Activated naive CD4-positive, alpha-beta T cell treated with anti-CD3 and anti-CD28 coated beads for 36 hours (primary cell): ENCODE results near the gene MACROD2. TPM values are rescaled to one million over a fixed set of nuclear protein-coding genes. Genes with fewer than 3 reads are reported as not detected.
"Not testable (repeated sequence)": the region's sequence is repeated elsewhere in the genome, so short reads cannot be mapped to it uniquely, and the experiment has no call there.

ENCODE experiments used
- CTCF ChIA-PET: fragments of 350-600 bp; sonication (Branson Sonifier 250); formaldehyde crosslinking; loops from one replicate; lab custom pipeline; 2021; ENCODE audit warnings: antibody characterized with exemption; lab: Charles Lee
- DNase-seq: peaks from one replicate; pipeline ENCODE4 v3.0.0-alpha.2; 2020
- H3K27ac Mint-ChIP-seq: one replicate; pipeline ENCODE4 v1.8.0; 2021; ENCODE audit warnings: mild to moderate bottlenecking, mixed read lengths
- H3K27me3 Mint-ChIP-seq: one replicate; pipeline ENCODE4 v1.8.0; 2021; ENCODE audit warnings: low read depth, mixed read lengths
- H3K36me3 Mint-ChIP-seq: one replicate; pipeline ENCODE4 v1.8.0; 2021; ENCODE audit warnings: low read depth, mixed read lengths
- H3K4me1 Mint-ChIP-seq: one replicate; pipeline ENCODE4 v1.8.0; 2021; ENCODE audit warnings: low read depth, mixed read lengths
- H3K4me3 Mint-ChIP-seq: one replicate; pipeline ENCODE4 v1.8.0; 2021; ENCODE audit warnings: mild to moderate bottlenecking, moderate library complexity, mixed read lengths
- H3K9me3 Mint-ChIP-seq: one replicate; pipeline ENCODE4 v1.8.0; 2021; ENCODE audit warnings: mixed read lengths
- intact Hi-C: fragments of 100-400 bp; cut with micrococcal nuclease; formaldehyde crosslinking; loops from one replicate; pipeline ENCODE4 v1.15.1; 2023
- total RNA-seq, 2 experiments: library from RNA; stranded (reverse); gene quantifications; one replicate each; pipeline ENCODE4 v1.2.3, GENCODE V29; 2021

MACROD2 gene
- total RNA-seq, 2 experiments from 2014 or later: not detected

DNA sequence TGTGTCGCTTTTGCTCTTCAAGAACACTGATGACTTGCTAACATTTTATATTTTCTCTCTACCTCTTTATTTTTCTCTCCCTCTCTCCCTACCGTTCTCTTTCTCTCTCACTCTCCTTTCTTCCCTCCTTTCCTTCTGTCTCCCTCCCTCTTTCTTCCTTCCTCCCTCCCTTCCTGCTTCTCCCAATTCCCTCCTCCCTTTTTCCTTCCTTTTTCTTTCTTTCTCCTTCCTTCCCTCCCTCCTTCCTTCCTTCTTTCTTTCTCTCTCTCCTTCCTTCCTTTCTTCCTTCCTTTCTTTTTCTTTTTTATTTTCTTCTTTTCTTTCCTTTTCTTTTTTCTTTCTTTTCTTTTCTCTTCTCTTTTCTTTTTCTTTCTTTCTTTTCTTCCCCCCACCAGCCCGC lies 1511.8 kb downstream of the MACROD2 start:
- no peaks in the 10 kb centered on the region for H3K27me3 Mint-ChIP-seq
- no peaks in the 10 kb centered on the region for H3K36me3 Mint-ChIP-seq
- no peak overlapping the region for H3K27ac Mint-ChIP-seq
- intact Hi-C loops: no loop called here
- no peak for DNase-seq
- CTCF ChIA-PET: no interaction called here
- H3K4me1 Mint-ChIP-seq: no peaks in the 10 kb centered on the region
- H3K9me3 Mint-ChIP-seq: peaks cover 5% of the 10 kb centered on the region
- no peak overlapping the region for H3K4me3 Mint-ChIP-seq

DNA sequence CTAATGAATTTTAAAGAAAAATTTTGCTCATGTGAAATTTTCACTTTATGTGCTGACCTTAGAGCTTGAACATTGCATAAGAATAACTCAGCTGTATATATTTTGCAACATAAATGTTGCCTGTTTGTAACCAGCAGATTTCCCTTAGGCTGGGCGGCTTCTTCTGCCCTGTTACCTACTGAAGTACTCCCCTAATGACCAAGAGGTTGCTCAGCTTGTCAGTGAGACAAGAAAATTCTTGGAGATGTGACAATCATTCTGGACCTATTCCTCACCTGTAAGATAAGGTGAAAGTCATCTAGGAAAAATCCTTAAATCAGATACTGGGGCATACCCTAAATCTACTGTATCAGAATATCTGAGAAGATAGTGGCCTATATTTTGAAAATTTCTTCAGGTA lies 1516.2 kb downstream of the MACROD2 start:
- H3K9me3 Mint-ChIP-seq: no peaks in the 10 kb centered on the region
- intact Hi-C loops: no loop called here
- CTCF ChIA-PET: no interaction called here
- H3K4me1 Mint-ChIP-seq: no peaks in the 10 kb centered on the region
- H3K36me3 Mint-ChIP-seq: no peaks in the 10 kb centered on the region
- no peak overlapping the region for H3K4me3 Mint-ChIP-seq
- H3K27me3 Mint-ChIP-seq: no peaks in the 10 kb centered on the region
- no peak overlapping the region for H3K27ac Mint-ChIP-seq
- no peak for DNase-seq

DNA sequence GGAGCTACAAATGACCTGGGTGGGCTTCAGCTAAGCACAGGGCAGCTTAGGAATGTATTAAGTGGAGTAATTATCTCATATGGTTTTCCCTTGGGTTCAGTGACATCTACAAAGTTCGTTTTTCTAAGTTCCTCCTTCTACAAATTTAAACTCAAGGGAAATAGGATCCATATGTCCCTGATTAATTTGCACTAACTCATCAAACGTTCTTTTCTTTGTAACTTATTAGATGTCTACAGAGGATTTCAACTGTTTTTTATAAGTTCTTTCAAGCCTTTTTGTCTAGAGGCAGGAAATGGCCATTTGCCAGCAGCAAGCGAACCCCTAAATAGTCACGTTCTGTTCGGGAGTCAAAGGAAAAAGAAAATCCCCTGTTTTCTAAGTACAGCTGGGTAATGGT lies 1517.6 kb downstream of the MACROD2 start:
- H3K9me3 Mint-ChIP-seq: no peaks in the 10 kb centered on the region
- intact Hi-C loops: no loop called here
- no peak overlapping the region for H3K27ac Mint-ChIP-seq
- no peak overlapping the region for H3K4me3 Mint-ChIP-seq
- CTCF ChIA-PET: no interaction called here
- no peak for DNase-seq
- H3K36me3 Mint-ChIP-seq: no peaks in the 10 kb centered on the region
- H3K4me1 Mint-ChIP-seq: no peaks in the 10 kb centered on the region
- H3K27me3 Mint-ChIP-seq: no peaks in the 10 kb centered on the region

DNA sequence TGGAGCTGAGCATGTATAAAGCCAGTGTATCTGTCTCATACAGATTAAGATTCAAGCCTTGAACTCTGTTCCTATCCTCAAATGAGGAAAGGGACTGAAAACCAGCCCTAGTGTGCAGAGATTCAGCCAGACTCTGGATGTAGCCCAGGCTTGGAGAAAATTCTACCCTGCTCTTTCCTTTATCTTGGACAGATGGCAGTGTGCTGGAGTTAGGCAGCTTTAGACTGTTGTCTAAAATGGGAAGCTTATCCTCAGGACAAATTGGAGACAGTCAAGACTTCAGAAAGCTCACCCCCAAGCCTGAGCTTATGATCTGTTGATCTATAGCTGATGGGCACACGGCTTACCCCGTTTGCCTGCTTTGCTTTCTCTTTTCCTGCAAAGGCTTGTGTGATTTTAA lies 1520.4 kb downstream of the MACROD2 start:
- no peak overlapping the region for H3K4me3 Mint-ChIP-seq
- no peaks in the 10 kb centered on the region for H3K27me3 Mint-ChIP-seq
- CTCF ChIA-PET: no interaction called here
- DNase-seq: no peak
- no peaks in the 10 kb centered on the region for H3K36me3 Mint-ChIP-seq
- peaks cover 3% of the 10 kb centered on the region for H3K9me3 Mint-ChIP-seq
- intact Hi-C loops: no loop called here
- H3K27ac Mint-ChIP-seq: no peak overlapping the region
- H3K4me1 Mint-ChIP-seq: no peaks in the 10 kb centered on the region

DNA sequence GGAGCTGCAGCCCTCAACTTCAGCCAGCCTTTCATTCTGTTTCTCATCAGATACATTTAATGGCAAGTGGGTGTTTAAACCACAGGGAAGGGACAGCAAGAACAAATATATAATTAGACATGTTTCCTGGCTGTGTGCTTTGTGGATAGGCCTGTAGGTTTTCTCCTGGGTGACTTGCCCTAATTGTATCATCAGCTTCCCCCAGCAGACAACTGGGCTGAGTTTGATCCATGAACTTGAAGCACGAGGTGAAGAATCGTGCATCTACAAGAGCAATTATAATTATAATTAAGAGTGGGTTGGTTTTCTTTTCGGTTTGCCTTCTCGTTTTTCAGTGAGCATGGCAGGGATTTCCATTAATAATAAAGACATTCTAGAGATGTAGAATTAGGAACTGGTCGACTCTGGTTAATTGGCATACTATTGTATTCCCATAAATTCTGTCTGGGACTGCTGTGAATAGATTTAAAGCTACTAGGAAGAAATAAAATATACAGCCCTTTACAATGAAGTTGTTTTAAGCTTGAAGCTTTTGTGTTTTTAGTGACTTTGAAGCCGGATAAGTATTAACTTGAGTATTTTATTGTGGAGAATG lies 1525.7 kb downstream of the MACROD2 start:
- intact Hi-C loops: no loop called here
- H3K27ac Mint-ChIP-seq: no peak overlapping the region
- H3K27me3 Mint-ChIP-seq: no peaks in the 10 kb centered on the region
- no peaks in the 10 kb centered on the region for H3K36me3 Mint-ChIP-seq
- no peak for DNase-seq
- CTCF ChIA-PET: no interaction called here
- no peak overlapping the region for H3K4me3 Mint-ChIP-seq
- peaks cover 5% of the 10 kb centered on the region for H3K9me3 Mint-ChIP-seq
- no peaks in the 10 kb centered on the region for H3K4me1 Mint-ChIP-seq

DNA sequence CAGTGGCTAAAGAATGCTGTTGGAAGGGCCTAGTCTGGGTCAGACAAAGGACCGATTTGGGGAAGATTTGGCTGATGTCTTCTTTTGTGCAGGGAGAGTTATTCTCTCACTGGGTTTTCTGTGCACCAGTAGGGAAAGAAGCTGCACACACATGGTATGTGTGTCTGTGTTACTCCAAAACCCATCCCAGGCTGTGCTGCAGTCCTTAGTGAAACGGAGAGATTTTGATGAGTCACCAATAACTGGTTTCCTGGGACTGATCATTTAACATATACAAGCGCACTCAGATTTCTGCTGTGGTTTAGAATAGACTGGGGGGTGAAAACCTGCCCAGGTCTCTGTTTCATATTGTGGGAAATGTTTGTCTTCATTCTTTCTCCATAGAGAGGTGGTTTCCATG lies 1528.1 kb downstream of the MACROD2 start:
- intact Hi-C loops: no loop called here
- Mint-ChIP-seq H3K27me3 (no peaks in the 10 kb centered on the region), H3K27ac (no peak overlapping the region), H3K4me3 (no peak overlapping the region), H3K36me3 (no peaks in the 10 kb centered on the region), H3K9me3 (peaks cover 9% of the 10 kb centered on the region), H3K4me1 (no peaks in the 10 kb centered on the region)
- no peak for DNase-seq
- CTCF ChIA-PET: no interaction called here

DNA sequence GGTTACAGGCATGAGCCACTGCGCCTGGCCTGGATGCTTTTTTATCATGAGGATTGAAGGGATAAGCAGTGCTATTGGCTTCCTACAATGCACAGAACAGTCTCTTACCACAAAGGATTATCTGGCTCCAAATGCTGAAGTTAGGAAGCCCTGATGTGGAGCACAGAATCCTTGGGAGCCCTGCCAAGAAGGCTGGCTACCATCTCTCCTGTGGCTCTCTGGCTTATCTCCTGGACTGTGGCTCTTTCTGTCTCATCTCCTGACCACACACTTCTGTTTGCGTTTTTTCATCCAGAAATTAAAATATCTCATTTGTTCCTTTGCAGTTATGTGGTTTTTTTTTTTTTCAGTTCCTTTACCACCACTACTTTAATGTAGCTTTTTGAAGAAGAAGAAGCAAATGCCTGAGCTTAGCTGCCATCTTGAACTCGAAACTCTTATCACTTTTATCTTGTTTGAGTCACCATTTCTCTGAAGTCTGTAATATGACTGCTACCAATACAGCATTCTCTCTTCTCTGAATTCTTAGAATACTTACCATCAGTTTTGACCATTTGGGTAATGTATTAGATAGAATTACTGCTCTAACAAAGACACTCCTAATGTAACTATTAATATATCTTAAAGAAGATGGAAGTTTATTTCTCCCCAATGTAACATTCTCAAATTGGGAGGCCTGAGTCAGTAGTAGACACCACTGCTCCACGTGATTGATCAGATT lies 1533.2 kb downstream of the MACROD2 start:
- CTCF ChIA-PET: no interaction called here
- Mint-ChIP-seq H3K4me3 (no peak overlapping the region), H3K27ac (no peak overlapping the region), H3K9me3 (peaks cover 7% of the 10 kb centered on the region), H3K4me1 (no peaks in the 10 kb centered on the region), H3K27me3 (no peaks in the 10 kb centered on the region), H3K36me3 (no peaks in the 10 kb centered on the region)
- intact Hi-C loops: no loop called here
- no peak for DNase-seq

DNA sequence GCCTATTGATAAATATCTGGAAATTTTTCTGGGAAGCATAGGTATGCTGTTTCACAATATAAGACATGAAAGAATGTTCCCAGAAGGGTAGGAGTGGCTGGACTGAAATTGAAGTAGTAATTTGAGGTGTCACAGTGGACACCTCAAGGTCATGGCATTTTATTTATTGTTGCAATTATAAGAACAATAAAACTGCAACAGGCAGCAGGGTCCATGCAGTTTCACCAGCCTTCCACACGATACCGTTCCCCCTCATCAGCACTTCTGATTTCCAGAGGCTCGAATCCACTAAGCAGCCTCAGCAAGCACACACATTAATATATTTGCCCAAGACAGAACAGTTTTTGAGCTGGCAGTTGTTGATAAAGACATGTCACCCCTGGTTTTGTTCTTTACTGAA lies 1540.5 kb downstream of the MACROD2 start:
- Mint-ChIP-seq H3K4me1 (no peaks in the 10 kb centered on the region), H3K27ac (no peak overlapping the region), H3K27me3 (no peaks in the 10 kb centered on the region), H3K4me3 (no peak overlapping the region), H3K9me3 (peaks cover 4% of the 10 kb centered on the region), H3K36me3 (no peaks in the 10 kb centered on the region)
- no peak for DNase-seq
- intact Hi-C loops: no loop called here
- CTCF ChIA-PET: no interaction called here

DNA sequence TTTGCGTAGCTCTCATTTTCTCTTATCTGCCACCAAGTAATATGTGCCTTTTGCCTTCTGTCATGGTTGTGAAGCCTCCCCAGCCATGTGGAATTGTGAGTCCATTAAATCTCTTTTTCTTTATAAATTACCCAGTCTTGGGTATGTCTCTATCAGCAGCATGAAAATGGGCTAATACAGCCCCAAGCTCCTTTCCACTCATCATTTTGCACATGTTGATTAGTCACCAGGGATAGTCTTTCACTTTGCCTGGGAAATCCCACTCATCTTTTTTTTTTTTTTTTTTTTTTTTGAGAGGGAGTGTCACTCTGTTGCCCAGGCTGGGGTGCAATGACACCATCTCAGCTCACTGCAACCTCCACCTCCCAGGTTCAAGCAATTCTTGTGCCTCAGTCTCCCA lies 1541.9 kb downstream of the MACROD2 start:
- DNase-seq, H3K4me3 Mint-ChIP-seq, H3K27me3 Mint-ChIP-seq, CTCF ChIA-PET, intact Hi-C loops, H3K9me3 Mint-ChIP-seq, H3K36me3 Mint-ChIP-seq, H3K4me1 Mint-ChIP-seq, H3K27ac Mint-ChIP-seq: not testable (repeated sequence)

DNA sequence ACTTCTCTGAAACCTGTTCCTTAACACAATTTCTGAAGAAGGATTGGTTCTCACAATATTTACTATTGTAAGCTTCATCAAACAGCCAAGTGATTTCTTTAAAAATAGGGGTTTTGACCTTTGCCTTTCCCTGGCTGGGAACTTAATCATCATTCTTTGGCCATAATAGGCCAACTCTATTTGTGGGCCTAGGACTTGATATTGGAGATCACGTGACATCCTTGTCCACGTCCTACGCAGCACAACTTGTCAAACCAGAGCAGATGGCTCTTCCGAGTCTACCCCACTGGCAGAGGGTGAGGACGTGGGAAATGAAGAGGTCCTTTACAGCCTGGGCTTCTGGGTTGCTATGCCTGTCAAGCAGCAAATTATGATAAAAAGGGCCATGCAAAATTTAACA lies 1547.3 kb downstream of the MACROD2 start:
- no peak for DNase-seq
- CTCF ChIA-PET: no interaction called here
- Mint-ChIP-seq H3K27ac (no peak overlapping the region), H3K4me1 (no peaks in the 10 kb centered on the region), H3K27me3 (no peaks in the 10 kb centered on the region), H3K36me3 (no peaks in the 10 kb centered on the region), H3K9me3 (peaks cover 11% of the 10 kb centered on the region), H3K4me3 (no peak overlapping the region)
- intact Hi-C loops: no loop called here

DNA sequence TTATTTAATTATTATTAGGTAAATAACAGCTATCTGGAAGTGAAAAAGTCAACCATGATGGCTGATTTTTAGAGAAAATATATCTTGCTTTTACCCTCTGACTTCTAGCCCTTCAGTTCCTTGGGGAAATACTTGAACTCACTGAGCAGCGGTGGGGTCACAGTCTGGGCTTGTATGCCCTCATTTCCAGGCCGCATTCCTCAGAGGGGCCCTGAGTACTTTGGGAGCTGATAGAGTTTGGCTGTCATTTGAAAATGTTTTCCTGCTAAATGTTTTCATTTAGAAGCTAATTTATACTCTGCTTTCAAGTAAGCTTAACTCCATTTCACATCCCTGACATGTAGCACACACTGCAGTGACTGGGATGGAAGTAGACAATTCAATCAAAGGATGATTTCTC lies 1549.4 kb downstream of the MACROD2 start:
- Mint-ChIP-seq H3K9me3 (peaks cover 13% of the 10 kb centered on the region), H3K36me3 (no peaks in the 10 kb centered on the region), H3K4me1 (no peaks in the 10 kb centered on the region), H3K4me3 (no peak overlapping the region), H3K27me3 (no peaks in the 10 kb centered on the region), H3K27ac (no peak overlapping the region)
- intact Hi-C loops: no loop called here
- no peak for DNase-seq
- CTCF ChIA-PET: no interaction called here

DNA sequence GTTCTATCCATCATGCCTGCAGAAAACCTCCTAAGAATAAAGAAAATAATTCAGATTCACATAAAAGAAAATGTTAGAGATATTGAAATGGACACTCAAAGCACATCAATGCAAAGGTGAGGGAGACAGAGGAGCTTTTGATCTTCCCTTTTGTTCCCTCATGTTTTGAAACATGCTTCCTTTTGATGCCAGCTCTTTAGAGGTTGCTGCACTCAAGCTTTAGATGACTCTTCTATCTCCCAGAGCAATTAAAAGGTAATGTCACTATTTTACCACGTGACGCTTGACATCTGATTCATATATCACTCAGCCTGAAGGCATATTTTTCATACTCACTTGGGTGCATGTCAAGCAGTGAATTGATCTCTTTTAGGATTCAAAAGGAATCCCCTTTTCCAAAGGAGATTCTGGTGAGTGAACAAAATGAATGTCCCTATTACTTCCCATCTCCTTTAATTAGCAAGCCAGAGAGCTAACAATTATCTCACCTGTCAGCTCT lies 1551.3 kb downstream of the MACROD2 start:
- H3K9me3 Mint-ChIP-seq: peaks cover 11% of the 10 kb centered on the region
- H3K4me3 Mint-ChIP-seq: no peak overlapping the region
- intact Hi-C loops: no loop called here
- H3K36me3 Mint-ChIP-seq: no peaks in the 10 kb centered on the region
- no peaks in the 10 kb centered on the region for H3K27me3 Mint-ChIP-seq
- CTCF ChIA-PET: no interaction called here
- no peak for DNase-seq
- H3K4me1 Mint-ChIP-seq: no peaks in the 10 kb centered on the region
- no peak overlapping the region for H3K27ac Mint-ChIP-seq

DNA sequence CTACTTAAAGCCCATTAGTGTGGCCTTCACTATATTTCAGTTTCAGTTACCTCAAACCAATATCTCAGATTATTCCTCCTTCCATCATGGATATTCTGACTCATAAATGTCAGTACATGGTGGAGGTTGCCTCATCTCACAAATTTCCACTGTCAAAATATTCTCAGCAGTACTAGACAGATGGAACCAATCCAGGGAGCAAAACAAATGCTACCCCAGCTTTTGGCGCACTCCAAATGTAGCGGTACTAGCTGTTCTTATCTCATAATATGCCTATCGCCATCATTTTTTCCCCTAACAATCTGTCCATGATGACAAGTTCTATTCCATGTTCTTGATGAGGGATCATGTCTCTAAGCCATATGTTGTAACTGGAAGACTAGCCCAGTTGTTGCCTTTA lies 1551.8 kb downstream of the MACROD2 start:
- no peak overlapping the region for H3K4me3 Mint-ChIP-seq
- CTCF ChIA-PET: no interaction called here
- no peaks in the 10 kb centered on the region for H3K36me3 Mint-ChIP-seq
- intact Hi-C loops: no loop called here
- H3K27ac Mint-ChIP-seq: no peak overlapping the region
- peaks cover 9% of the 10 kb centered on the region for H3K9me3 Mint-ChIP-seq
- no peaks in the 10 kb centered on the region for H3K27me3 Mint-ChIP-seq
- no peaks in the 10 kb centered on the region for H3K4me1 Mint-ChIP-seq
- DNase-seq: no peak
